ENCODE data around the gene CDKN1A.

GRCh38 chr6:36673882-36674281 lies 4.6 kb upstream of the CDKN1A start:
- no peak for TF ChIP-seq CTCF (IDR thresholded peaks at IDR 0.05; ENCODE audit: insufficient read depth, low read length)
- no peak for TF ChIP-seq POLR2AphosphoS5 (IDR thresholded peaks at IDR 0.05; ENCODE audit: low read depth)
